ENCODE measurements around the gene UBE2D2.

UBE2D2 gene

DNA sequence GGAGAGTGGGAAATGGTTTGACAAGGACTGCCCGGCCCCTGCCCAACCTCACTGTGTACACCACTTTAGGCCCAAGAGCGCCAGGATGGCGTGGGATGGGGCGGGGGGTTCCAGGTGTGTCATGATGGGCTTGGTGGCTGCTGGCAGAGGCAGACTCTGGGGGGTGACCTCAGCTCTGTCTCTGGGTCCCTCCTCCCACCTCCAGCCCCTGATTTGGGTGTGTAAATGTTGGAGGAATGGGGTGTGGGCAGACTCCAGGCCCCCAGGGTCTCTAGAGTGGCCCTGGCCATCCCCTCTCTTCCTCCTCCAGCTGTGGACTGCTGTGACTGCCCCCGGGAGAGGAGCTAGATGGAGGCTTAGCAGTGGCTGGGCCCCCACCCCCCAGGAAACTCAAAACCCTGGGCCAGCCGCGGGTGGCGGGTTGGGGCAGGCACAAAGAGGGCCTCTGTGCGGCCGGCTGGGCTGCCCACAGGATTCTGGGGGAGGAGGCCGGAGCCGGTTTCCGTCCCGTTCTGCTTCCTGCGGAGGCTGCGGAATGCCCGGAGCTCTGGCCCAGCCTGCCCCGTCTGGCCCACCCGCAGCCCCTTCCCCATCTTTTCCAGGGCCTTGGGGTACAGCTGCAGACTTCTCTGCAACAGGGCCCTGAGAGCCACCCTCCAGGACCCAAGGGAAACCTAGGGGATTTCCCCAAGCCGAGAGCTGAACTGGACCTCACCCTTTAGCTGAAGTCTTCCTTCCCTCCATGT lies 110.1 kb downstream of the UBE2D2 start:
- DNase-seq (ENCODE audit: insufficient read length, low spot score) (no peak), FAIRE-seq (no peak)

GRCh38 chr5:139675213-139675612 lies 114.1 kb downstream of the UBE2D2 start:
- FAIRE-seq (no peak), DNase-seq (ENCODE audit: insufficient read length, low spot score) (no peak)

DNA sequence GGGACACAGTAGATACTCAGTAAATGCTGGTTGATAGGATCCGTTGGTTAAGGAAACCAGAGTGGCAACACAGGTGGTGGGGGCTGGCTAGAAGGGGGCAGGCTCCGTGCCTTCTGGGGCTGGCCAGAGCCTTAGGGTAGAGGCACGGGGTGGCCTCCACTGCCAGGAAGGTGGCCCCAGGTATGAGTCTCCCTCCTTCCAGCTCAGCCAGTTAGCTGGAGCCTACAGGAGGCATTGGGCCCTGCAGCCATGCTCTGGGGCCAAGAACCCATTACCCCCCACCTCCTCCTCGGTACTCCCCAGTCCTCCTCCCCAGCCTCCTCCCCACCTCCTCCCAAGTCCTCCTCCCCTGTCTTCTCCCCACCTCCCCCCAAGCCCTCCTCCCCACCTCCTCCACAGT lies 114.7 kb downstream of the UBE2D2 start:
- no peak for DNase-seq (ENCODE audit: insufficient read length, low spot score)

DNA sequence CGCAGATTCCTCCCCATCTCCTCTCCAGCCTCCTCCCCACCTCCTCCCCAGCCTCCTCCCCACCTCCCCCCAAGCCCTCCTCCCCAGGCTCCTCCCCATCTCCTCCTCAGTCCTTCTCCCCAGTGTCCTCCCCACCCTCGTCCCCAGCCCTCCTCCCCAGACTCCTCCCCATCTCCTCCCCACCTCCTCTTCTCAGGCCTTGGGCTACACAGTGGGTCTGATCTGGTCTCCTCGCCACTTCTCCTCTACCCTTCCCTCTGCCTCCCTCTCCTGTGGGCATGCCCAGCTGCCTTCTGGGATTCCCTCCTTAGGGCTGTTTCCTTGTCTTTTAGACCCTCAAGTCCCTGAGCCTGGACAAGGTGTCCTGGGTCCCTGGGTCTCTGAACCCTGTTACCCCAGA lies 115.3 kb downstream of the UBE2D2 start:
- FAIRE-seq (no peak), DNase-seq (ENCODE audit: insufficient read length, low spot score) (no peak)

More for the DNA sequence above, 114.7 kb downstream of the UBE2D2 start:
- FAIRE-seq, result no peak

GRCh38 chr5:139676951-139677735 lies 116.0 kb downstream of the UBE2D2 start:
- DNase-seq (ENCODE audit: insufficient read length, low spot score) (no peak), FAIRE-seq (no peak)
